NCI-H2081 treated with DMSO at 0.1 percent for 48 hours (cell line): ENCODE data around the gene PSMB5.
A peak's percentile ranks its signal among the peaks of the same experiment; 100 is the strongest.
"Not testable (repeated sequence)": the region's sequence is repeated elsewhere in the genome, so short reads cannot be mapped to it uniquely, and the experiment has no call there.

Experiments
- DNase-seq: peaks from one replicate; lab custom pipeline; 2025; lab: John Stamatoyannopoulos, UW

PSMB5 gene

GRCh38 chr14:23013749-23014054 is 21.0 kb downstream of the PSMB5 start:
- DNase-seq = not testable (repeated sequence)

GRCh38 chr14:23013054-23013748 is 21.5 kb downstream of the PSMB5 start:
- DNase-seq = no peak

- DNase-seq = no peak
Measured at GRCh38 chr14:23009939-23010726, 24.6 kb downstream of the PSMB5 start, which contains the start of gene C14orf93. TSS of gene C14orf93 (minus strand) at chr14:23010143. CDS start at chr14:22999023, 11,120 bp downstream.

GRCh38 chr14:23009483-23009938 is 25.2 kb downstream of the PSMB5 start:
- no peak for DNase-seq

- peak; percentile 48 for DNase-seq
Measured at GRCh38 chr14:23008831-23009230, 25.9 kb downstream of the PSMB5 start.

GRCh38 chr14:23006544-23007419 is 27.9 kb downstream of the PSMB5 start:
- peak; percentile 91 for DNase-seq

- no peak for DNase-seq
Measured at GRCh38 chr14:23006188-23006534, 28.5 kb downstream of the PSMB5 start.

- DNase-seq = no peak
Measured at GRCh38 chr14:23005451-23006187, 29.1 kb downstream of the PSMB5 start.

GRCh38 chr14:23004274-23004673 is 30.4 kb downstream of the PSMB5 start:
- DNase-seq = not testable (repeated sequence)

- no peak for DNase-seq
Measured at GRCh38 chr14:23002592-23002991, 32.1 kb downstream of the PSMB5 start.

- DNase-seq = no peak
Measured at GRCh38 chr14:23000860-23001259, 33.8 kb downstream of the PSMB5 start.

GRCh38 chr14:22998329-22999012 is 36.2 kb downstream of the PSMB5 start:
- no peak for DNase-seq

- DNase-seq = no peak
Measured at GRCh38 chr14:22997676-22998323, 36.9 kb downstream of the PSMB5 start.

GRCh38 chr14:22996768-22997654 is 37.7 kb downstream of the PSMB5 start:
- DNase-seq = no peak

- DNase-seq = no peak
Measured at GRCh38 chr14:22995889-22996625, 38.6 kb downstream of the PSMB5 start.

GRCh38 chr14:22994762-22995275 is 39.9 kb downstream of the PSMB5 start:
- no peak for DNase-seq

GRCh38 chr14:22993517-22993916 is 41.2 kb downstream of the PSMB5 start:
- DNase-seq = no peak

- no peak for DNase-seq
Measured at GRCh38 chr14:22991852-22992251, 42.8 kb downstream of the PSMB5 start.

- DNase-seq = no peak
Measured at GRCh38 chr14:22987291-22987690, 47.4 kb downstream of the PSMB5 start.
